Duodenal mucosa (tissue), 2 donors: ENCODE results near the gene ZBTB12.
"Not testable (repeated sequence)": the region's sequence is repeated elsewhere in the genome, so short reads cannot be mapped to it uniquely, and the experiment has no call there.

Experiments used
- H3K27ac ChIP-seq: one replicate; pipeline ENCODE4 v1.7.0; 2013; ENCODE audit warnings: low read depth, low read length
- H3K27me3 ChIP-seq, 2 donors: one replicate each; pipeline ENCODE4 v1.7.0; 2013; ENCODE audit warnings: low read length in 2 of 2, control low read depth in 1 of 2; ENCODE audit not compliant: insufficient read depth in 2 of 2, control insufficient read depth in 1 of 2
- H3K36me3 ChIP-seq, 2 donors: one replicate each; pipeline ENCODE4 v1.7.0; 2013; ENCODE audit warnings: low read length in 2 of 2, control low read depth in 1 of 2; ENCODE audit not compliant: insufficient read depth in 2 of 2, control insufficient read depth in 1 of 2
- H3K4me1 ChIP-seq, 2 donors: one replicate each; pipeline ENCODE4 v1.7.0; 2013; ENCODE audit warnings: low read length in 2 of 2, control low read depth in 1 of 2; ENCODE audit not compliant: insufficient read depth in 2 of 2, control insufficient read depth in 1 of 2
- H3K4me3 ChIP-seq, 2 donors: one replicate each; pipeline ENCODE4 v1.7.0; 2013; ENCODE audit warnings: low read length in 2 of 2, low read depth in 1 of 2
- H3K9ac ChIP-seq, 2 donors: one replicate each; pipeline ENCODE4 v1.7.0; 2013; ENCODE audit warnings: low read length in 2 of 2, low read depth in 1 of 2
- H3K9me3 ChIP-seq, 2 donors: one replicate each; pipeline ENCODE4 v1.7.0; 2013; ENCODE audit warnings: low read length in 2 of 2, control low read depth in 1 of 2; ENCODE audit not compliant: control insufficient read depth in 1 of 2

ZBTB12 gene

GRCh38 chr6:31857774-31858173, 44.1 kb downstream of the ZBTB12 start:
- not testable (repeated sequence) for H3K4me1 ChIP-seq, H3K27ac ChIP-seq, H3K4me3 ChIP-seq, H3K27me3 ChIP-seq, H3K9me3 ChIP-seq, H3K9ac ChIP-seq
- peaks cover 18 to 34% of the 10 kb centered on the region in 2 donors for H3K36me3 ChIP-seq

GRCh38 chr6:31851980-31852718, 49.7 kb downstream of the ZBTB12 start:
- not testable (repeated sequence) for H3K4me3 ChIP-seq, H3K9me3 ChIP-seq, H3K9ac ChIP-seq, H3K36me3 ChIP-seq, H3K27me3 ChIP-seq, H3K4me1 ChIP-seq, H3K27ac ChIP-seq

- H3K9me3 ChIP-seq, result no peaks in the 10 kb centered on the region
- H3K9ac ChIP-seq, result no peak overlapping the region
- H3K4me1 ChIP-seq, result no peaks in the 10 kb centered on the region
- no peak overlapping the region for H3K4me3 ChIP-seq
- H3K27ac ChIP-seq, result no peak overlapping the region
- H3K36me3 ChIP-seq, result no peaks in the 10 kb centered on the region
- H3K27me3 ChIP-seq, result no peaks in the 10 kb centered on the region
These were observed 50.4 kb downstream of the ZBTB12 start for GRCh38 chr6:31851485-31851832.

- Histone ChIP-seq H3K9me3 (no peaks in the 10 kb centered on the region), H3K36me3 (no peaks in the 10 kb centered on the region), H3K4me3 (no peak overlapping the region), H3K4me1 (no peaks in the 10 kb centered on the region), H3K9ac (no peak overlapping the region), H3K27me3 (no peaks in the 10 kb centered on the region), H3K27ac (no peak overlapping the region)
These were observed 51.0 kb downstream of the ZBTB12 start for GRCh38 chr6:31850765-31851484.
